A673 (cell line): ENCODE data around the gene ESAM. TPM values are rescaled to one million over a fixed set of nuclear protein-coding genes. Genes with fewer than 3 reads are reported as not detected.

Source experiments
- BruUV-seq: library from RNA; stranded (reverse); fragments of 400-500 nt; replicated peaks from 2 replicates; lab custom pipeline; 2021; lab: Mats Ljungman, UMichigan
- CTCF ChIA-PET: fragments of 300-600 bp; sonication (Branson Sonifier 250); formaldehyde crosslinking; loops from one replicate; lab custom pipeline; 2022; ENCODE audit warnings: antibody characterized with exemption; lab: Charles Lee
- POLR2A ChIA-PET: fragments of 300-600 bp; sonication (Branson Sonifier 250); formaldehyde crosslinking; loops from one replicate; lab custom pipeline; 2022; ENCODE audit warnings: antibody characterized with exemption; ENCODE audit not compliant: low non-redundant PET; lab: Charles Lee
- DNase-seq: peaks from one replicate; pipeline ENCODE4 v3.0.0-alpha.2; 2015; ENCODE audit warnings: low spot score
- H3K27ac ChIP-seq: fragments of 200-600 bp; sonication (generic); 2 replicates; pipeline ENCODE4 v1.5.1; 2016; ENCODE audit warnings: mixed run types, low read depth, mild to moderate bottlenecking, mixed read lengths, antibody characterized with exemption, low read length; ENCODE audit not compliant: poor library complexity, severe bottlenecking
- H3K27me3 ChIP-seq: fragments of 200-600 bp; sonication (generic); replicated peaks from 2 replicates; pipeline ENCODE4 v1.6.1; 2017; ENCODE audit warnings: mixed run types, low read depth, mild to moderate bottlenecking, mixed read lengths, antibody characterized with exemption, low read length; ENCODE audit not compliant: insufficient read depth, poor library complexity
- H3K36me3 ChIP-seq: fragments of 200-600 bp; sonication (generic); 2 replicates; pipeline ENCODE4 v1.6.1; 2016; ENCODE audit warnings: mixed run types, mild to moderate bottlenecking, mixed read lengths, antibody characterized with exemption, low read length; ENCODE audit not compliant: insufficient read depth, poor library complexity, severe bottlenecking
- H3K4me1 ChIP-seq: fragments of 200-600 bp; sonication (generic); 2 replicates; pipeline ENCODE4 v1.6.1; 2017; ENCODE audit warnings: mixed run types, mild to moderate bottlenecking, mixed read lengths, antibody characterized with exemption, low read length; ENCODE audit not compliant: insufficient read depth, poor library complexity, severe bottlenecking
- H3K4me3 ChIP-seq: fragments of 200-600 bp; sonication (generic); 2 replicates; pipeline ENCODE4 v1.5.1; 2016; ENCODE audit warnings: low read depth, mixed run types, mild to moderate bottlenecking, mixed read lengths, low read length; ENCODE audit not compliant: poor library complexity, severe bottlenecking
- H3K9me3 ChIP-seq: fragments of 200-600 bp; sonication (generic); 2 replicates; pipeline ENCODE4 v1.6.1; 2016; ENCODE audit warnings: mixed run types, low read depth, mild to moderate bottlenecking, mixed read lengths, antibody characterized with exemption, low read length; ENCODE audit not compliant: poor library complexity, severe bottlenecking
- CTCF ChIP-seq: fragments of 300-800, 200-600 bp; sonication (generic); conservative IDR thresholded peaks from 2 replicates; pipeline ENCODE4 v1.5.1; 2017; ENCODE audit warnings: low read depth, mild to moderate bottlenecking, antibody characterized with exemption, low read length, moderate library complexity, mixed read lengths
- EZH2 ChIP-seq: fragments of 200-600 bp; sonication (generic); IDR thresholded peaks from 2 replicates; pipeline ENCODE4 v1.6.1; 2017; ENCODE audit warnings: borderline replicate concordance, low read depth, mild to moderate bottlenecking, mixed read lengths, antibody characterized with exemption, low read length; ENCODE audit not compliant: poor library complexity, severe bottlenecking
- intact Hi-C: fragments of 100-400 bp; cut with micrococcal nuclease; formaldehyde crosslinking; loops from one replicate; pipeline ENCODE4 v1.10.0; 2022; ENCODE audit not compliant: unreplicated experiment
- total RNA-seq: library from RNA; stranded (reverse); gene quantifications from 2 replicates; pipeline ENCODE4 v1.2.3, GENCODE V29; 2021

The ESAM gene
- total RNA-seq, 1 experiment from 2014 or later = 1.5 TPM

- TF ChIP-seq CTCF = no peak
- TF ChIP-seq EZH2 = no peak
- no peak overlapping the region for H3K4me3 ChIP-seq
- intact Hi-C loops = no loop called here
- H3K4me1 ChIP-seq = peaks cover 25% of the 10 kb centered on the region
- ChIA-PET CTCF (no interaction called here), POLR2A (no interaction called here)
- no peak for DNase-seq
- no TSS peak for BruUV-seq
- H3K9me3 ChIP-seq = no peaks in the 10 kb centered on the region
- H3K27ac ChIP-seq = no peak overlapping the region
- H3K27me3 ChIP-seq = no peaks in the 10 kb centered on the region
- H3K36me3 ChIP-seq = no peaks in the 10 kb centered on the region
Measured at GRCh38 chr11:124736736-124737135, 25.4 kb downstream of the ESAM start.

- no peaks in the 10 kb centered on the region for H3K9me3 ChIP-seq
- no peak for DNase-seq
- no TSS peak for BruUV-seq
- no peak overlapping the region for H3K4me3 ChIP-seq
- ChIA-PET CTCF (no interaction called here), POLR2A (no interaction called here)
- H3K27ac ChIP-seq = peak overlapping the region; percentile 3
- H3K27me3 ChIP-seq = no peaks in the 10 kb centered on the region
- peaks cover 24% of the 10 kb centered on the region for H3K4me1 ChIP-seq
- intact Hi-C loops = no loop called here
- no peaks in the 10 kb centered on the region for H3K36me3 ChIP-seq
- no peak for TF ChIP-seq CTCF
- TF ChIP-seq EZH2 = no peak
Measured at GRCh38 chr11:124732230-124732629, 29.9 kb downstream of the ESAM start.

- BruUV-seq = no TSS peak
- H3K27ac ChIP-seq = no peak overlapping the region
- TF ChIP-seq EZH2 (no peak), CTCF (no peak)
- H3K36me3 ChIP-seq = no peaks in the 10 kb centered on the region
- ChIA-PET CTCF (no interaction called here), POLR2A (no interaction called here)
- no peaks in the 10 kb centered on the region for H3K27me3 ChIP-seq
- intact Hi-C loops = no loop called here
- no peak for DNase-seq
- H3K4me1 ChIP-seq = peaks cover 51% of the 10 kb centered on the region
- H3K9me3 ChIP-seq = no peaks in the 10 kb centered on the region
- H3K4me3 ChIP-seq = no peak overlapping the region
Measured at GRCh38 chr11:124729571-124729970, 32.5 kb downstream of the ESAM start.
